Endothelial cell of umbilical vein (primary cell): ENCODE data around the gene CACNA1C. TPM values are rescaled to one million over a fixed set of nuclear protein-coding genes. Genes with fewer than 3 reads are reported as not detected.

Experiments used
- BruUV-seq: library from RNA; stranded (reverse); fragments of 400-500 nt; replicated peaks from 2 replicates; lab custom pipeline; 2021; lab: Mats Ljungman, UMichigan
- CTCF ChIA-PET: fragments of 300-600, 350-600 bp; sonication (Branson Sonifier 250); formaldehyde crosslinking; loops from one replicate; lab custom pipeline; 2021; ENCODE audit warnings: antibody characterized with exemption, inconsistent platforms; lab: Charles Lee
- POLR2A ChIA-PET: fragments of 300-600, 350-600 bp; sonication (Branson Sonifier 250); formaldehyde crosslinking; loops from one replicate; lab custom pipeline; 2021; ENCODE audit warnings: antibody characterized with exemption, inconsistent platforms; lab: Charles Lee
- DNase-seq: peaks from one replicate; pipeline ENCODE4 v3.0.0-alpha.2; 2011; ENCODE audit warnings: low read depth, low spot score
- FAIRE-seq: peaks from 2 replicates; lab custom pipeline; 2011; peaks lifted over from hg19 to GRCh38; lab: Jason Lieb, UNC
- H2AFZ ChIP-seq: 2 replicates; pipeline ENCODE4 v1.6.0; 2012; ENCODE audit warnings: low read depth, low read length, control low read depth, inconsistent platforms
- H3K27ac ChIP-seq: 2 replicates; pipeline ENCODE4 v1.5.1; 2011; ENCODE audit warnings: low read depth, mild to moderate bottlenecking, control low read depth, low read length, moderate library complexity; ENCODE audit not compliant: insufficient read depth
- H3K27me3 ChIP-seq, 2 experiments: 2 replicates each; pipeline versions ENCODE4 v1.6.0 to v1.6.1; 2011; ENCODE audit warnings: low read length in 2 of 2, mixed read lengths in 1 of 2; ENCODE audit not compliant: control insufficient read depth in 2 of 2, insufficient read depth in 2 of 2
- H3K36me3 ChIP-seq, 2 experiments: 2 replicates in 1 of 2; 3 replicates in 1 of 2; pipeline ENCODE4 v1.5.1; 2011; ENCODE audit warnings: low read length in 2 of 2, mild to moderate bottlenecking in 1 of 2, moderate library complexity in 1 of 2; ENCODE audit not compliant: control insufficient read depth in 2 of 2, insufficient read depth in 2 of 2; ENCODE audit errors: extremely low read depth in 1 of 2
- H3K4me1 ChIP-seq: 3 replicates; pipeline ENCODE4 v1.5.1; 2011; ENCODE audit warnings: mild to moderate bottlenecking, low read length; ENCODE audit not compliant: control insufficient read depth, insufficient read depth; ENCODE audit errors: extremely low read depth
- H3K4me2 ChIP-seq: 2 replicates; pipeline ENCODE4 v1.6.1; 2011; ENCODE audit warnings: low read length, control low read depth, mixed read lengths; ENCODE audit not compliant: insufficient read depth
- H3K4me3 ChIP-seq, 3 experiments: fragments of 200-600 bp in 1 of 3; sonication (generic), shearing (Covaris generic) in 1 of 3; replicated peaks in 1 of 3; 2 replicates each; pipeline ENCODE4 v1.5.1; 2011 to 2016; ENCODE audit warnings: control low read depth in 3 of 3, low read length in 3 of 3, mild to moderate bottlenecking in 2 of 3, inconsistent platforms in 1 of 3, low read depth in 1 of 3, moderate library complexity in 1 of 3; ENCODE audit not compliant: insufficient read depth in 1 of 3
- H3K79me2 ChIP-seq: 2 replicates; pipeline ENCODE4 v1.6.0; 2012; ENCODE audit warnings: low read length, inconsistent platforms; ENCODE audit not compliant: control insufficient read depth, insufficient read depth
- H3K9ac ChIP-seq: replicated peaks from 2 replicates; pipeline ENCODE3; 2011; ENCODE audit warnings: low read length, control low read depth; ENCODE audit not compliant: insufficient read depth; ENCODE audit errors: extremely low read depth
- H3K9me1 ChIP-seq: replicated peaks from 3 replicates; pipeline ENCODE4 v1.6.0; 2011; ENCODE audit warnings: mild to moderate bottlenecking, low read length; ENCODE audit not compliant: control insufficient read depth, insufficient read depth; ENCODE audit errors: extremely low read depth
- H3K9me3 ChIP-seq: replicated peaks from 2 replicates; pipeline ENCODE4 v1.5.1; 2012; ENCODE audit warnings: low read length, inconsistent platforms; ENCODE audit not compliant: control insufficient read depth, insufficient read depth
- H4K20me1 ChIP-seq: replicated peaks from 2 replicates; pipeline ENCODE3; 2011; ENCODE audit warnings: mild to moderate bottlenecking, low read length; ENCODE audit not compliant: control insufficient read depth, insufficient read depth; ENCODE audit errors: extremely low read depth
- CTCF ChIP-seq, 2 donors: IDR thresholded peaks; 1 replicate in 1 of 2; 2 replicates in 1 of 2; pipeline ENCODE4 v1.5.1; 2011; ENCODE audit warnings: low read length in 2 of 2, mild to moderate bottlenecking in 2 of 2, moderate library complexity in 2 of 2, control low read depth in 1 of 2, inconsistent platforms in 1 of 2, low read depth in 1 of 2; ENCODE audit not compliant: insufficient read depth in 1 of 2; ENCODE audit errors: extremely low read depth in 1 of 2
- EZH2 ChIP-seq: IDR thresholded peaks from 2 replicates; pipeline ENCODE4 v1.6.1; 2012; ENCODE audit warnings: borderline replicate concordance, low read depth, mild to moderate bottlenecking, moderate library complexity, low read length, inconsistent platforms; ENCODE audit not compliant: severe bottlenecking
- FOS ChIP-seq: IDR thresholded peaks from 2 replicates; pipeline ENCODE4 v1.6.1; 2011; ENCODE audit warnings: mild to moderate bottlenecking, low read length, moderate library complexity, borderline replicate concordance; ENCODE audit not compliant: insufficient read depth
- GATA2 ChIP-seq: IDR thresholded peaks from 2 replicates; pipeline ENCODE4 v1.7.0; 2011; ENCODE audit warnings: low read depth, mild to moderate bottlenecking, moderate library complexity, mixed read lengths, low read length; ENCODE audit not compliant: insufficient read length, insufficient read depth
- JUN ChIP-seq: IDR thresholded peaks from 2 replicates; pipeline ENCODE4 v1.6.1; 2011; ENCODE audit warnings: borderline replicate concordance, low read depth; ENCODE audit not compliant: insufficient read length, insufficient read depth
- MAX ChIP-seq: IDR thresholded peaks from 2 replicates; pipeline ENCODE4 v1.6.1; 2011; ENCODE audit not compliant: insufficient read depth, insufficient read length
- MYC ChIP-seq: IDR thresholded peaks from one replicate; pipeline ENCODE4 v1.6.1; 2011; ENCODE audit warnings: mild to moderate bottlenecking, low read depth, low read length
- POLR2A ChIP-seq: IDR thresholded peaks from 2 replicates; pipeline ENCODE4 v1.6.1; 2012; ENCODE audit warnings: low read depth, mild to moderate bottlenecking, control low read depth, low read length
- POLR2AphosphoS5 ChIP-seq: IDR thresholded peaks from 2 replicates; pipeline ENCODE4 v1.6.1; 2012; ENCODE audit warnings: low read depth, mild to moderate bottlenecking, control low read depth, low read length, moderate library complexity; ENCODE audit not compliant: insufficient read depth
- dilution Hi-C: fragments of 300-500 bp; cut with MboI; formaldehyde crosslinking; loops from one replicate; pipeline ENCODE4 v1.15.0; 2019; ENCODE audit warnings: low sequenced_read_pairs; ENCODE audit not compliant: extremely low pct_ligation_motif_present
- intact Hi-C: fragments of 100-400 bp; cut with micrococcal nuclease; formaldehyde crosslinking; loops from one replicate; pipeline ENCODE4 v1.10.0; 2022
- polyA plus RNA-seq, 4 experiments: library from polyadenylated mRNA; depleted of rRNA in 3 of 4; stranded (reverse) in 3 of 4; unstranded in 1 of 4; fragments of >200 nt; gene quantifications; 2 replicates each; pipeline versions ENCODE4 v1.2.1 to v1.2.3, GENCODE V29; 2011 to 2012; ENCODE audit warnings: missing spikeins in 1 of 4
- total RNA-seq: library from RNA; stranded (reverse); gene quantifications from 2 replicates; pipeline ENCODE4 v1.2.3, GENCODE V29; 2021

The CACNA1C gene
- total and polyA plus RNA-seq, 2 donors (not counting 3 experiments of a cell fraction or from before 2014, with no cell fraction given), result not detected

- Histone ChIP-seq H3K79me2 (no peaks in the 10 kb centered on the region), H3K27me3 (no peaks in the 10 kb centered on the region), H3K36me3 (no peaks in the 10 kb centered on the region), H3K9ac (no peak overlapping the region), H3K4me2 (no peak overlapping the region), H2AFZ (no peak overlapping the region), H3K9me3 (no peaks in the 10 kb centered on the region), H3K4me3 (no peak overlapping the region), H4K20me1 (no peaks in the 10 kb centered on the region), H3K4me1 (no peaks in the 10 kb centered on the region), H3K9me1 (no peaks in the 10 kb centered on the region), H3K27ac (no peak overlapping the region)
- dilution Hi-C loops, result no loop called here
- no peak for TF ChIP-seq EZH2
- TF ChIP-seq FOS, result no peak
- no peak for TF ChIP-seq POLR2AphosphoS5
- no peak for TF ChIP-seq JUN
- FAIRE-seq (no peak), DNase-seq (no peak)
- BruUV-seq, result no TSS peak
- POLR2A ChIA-PET, result no interaction called here
- intact Hi-C loops, result no loop called here
- CTCF ChIA-PET, result no interaction called here
Observed at GRCh38 chr12:2115101-2115845, 62.5 kb downstream of the CACNA1C start.

- no peak overlapping the region for H3K4me2 ChIP-seq
- TF ChIP-seq POLR2A, result no peak
- no peak for TF ChIP-seq EZH2
- no peak for TF ChIP-seq POLR2AphosphoS5
- TF ChIP-seq MAX, result no peak
- TF ChIP-seq CTCF (IDR thresholded peaks at IDR 0.05; ENCODE audit: extremely low read depth in 1 of 2, insufficient read depth in 1 of 2, low read depth in 1 of 2, low read length in 2 of 2), result no peak
- no peak for TF ChIP-seq FOS
- TF ChIP-seq GATA2, result no peak
- TF ChIP-seq MYC, result no peak
- TF ChIP-seq JUN, result no peak
- intact Hi-C loops (no loop called here), dilution Hi-C loops (no loop called here)
- no peak overlapping the region for H3K27ac ChIP-seq
- H3K9ac ChIP-seq, result no peak overlapping the region
- H3K4me3 ChIP-seq, result no peak overlapping the region
- no peaks in the 10 kb centered on the region for H3K9me1 ChIP-seq
- no peaks in the 10 kb centered on the region for H3K79me2 ChIP-seq
- H3K9me3 ChIP-seq, result no peaks in the 10 kb centered on the region
- H2AFZ ChIP-seq, result no peak overlapping the region
- no peaks in the 10 kb centered on the region for H3K27me3 ChIP-seq
- BruUV-seq, result no TSS peak
- H3K4me1 ChIP-seq, result no peaks in the 10 kb centered on the region
- DNase-seq (no peak), FAIRE-seq (no peak)
- H4K20me1 ChIP-seq, result no peaks in the 10 kb centered on the region
- H3K36me3 ChIP-seq, result no peaks in the 10 kb centered on the region
- CTCF ChIA-PET, result no interaction called here
- POLR2A ChIA-PET, result no interaction called here
Observed at GRCh38 chr12:2117541-2117940, 64.8 kb downstream of the CACNA1C start.
